Activated CD8-positive, alpha-beta memory T cell treated with anti-CD3 and anti-CD28 coated beads for 24 hours (primary cell): ENCODE measurements around the gene OR2M4.
"Not testable (repeated sequence)": the region's sequence is repeated elsewhere in the genome, so short reads cannot be mapped to it uniquely, and the experiment has no call there.

Experiments
- DNase-seq: peaks from one replicate; pipeline ENCODE4 v3.0.0-alpha.2; 2020

Gene OR2M4

DNA sequence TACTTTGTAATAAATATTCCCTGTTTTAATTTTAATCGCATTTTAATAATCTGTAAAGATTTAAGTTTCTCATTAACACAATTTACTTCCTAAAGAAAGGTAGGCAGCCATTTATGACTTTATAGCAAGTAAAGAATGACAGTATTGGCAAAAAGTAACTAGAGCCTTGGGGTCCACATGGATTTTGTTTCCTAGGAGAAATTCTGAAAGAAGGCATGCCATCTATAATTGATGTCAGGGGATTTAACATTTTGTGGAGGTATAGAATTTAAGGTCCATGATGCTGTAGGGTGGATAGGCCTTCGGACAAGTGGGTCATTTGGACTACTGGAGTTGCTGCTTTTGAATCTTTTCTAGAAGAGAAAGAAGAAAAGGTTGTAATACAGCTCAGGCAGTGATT lies at the start of gene OR2M4:
TSS of gene OR2M4 (plus strand) at position 301 of the 400 bp plus-strand sequence. CDS start 7,512 bp downstream, outside the sequence.
- DNase-seq: no peak

GRCh38 chr1:248183996-248184395 lies 47.2 kb upstream of the OR2M4 start:
- no peak for DNase-seq

- no peak for DNase-seq
Observed at GRCh38 chr1:248187363-248187762, 43.9 kb upstream of the OR2M4 start.

DNA sequence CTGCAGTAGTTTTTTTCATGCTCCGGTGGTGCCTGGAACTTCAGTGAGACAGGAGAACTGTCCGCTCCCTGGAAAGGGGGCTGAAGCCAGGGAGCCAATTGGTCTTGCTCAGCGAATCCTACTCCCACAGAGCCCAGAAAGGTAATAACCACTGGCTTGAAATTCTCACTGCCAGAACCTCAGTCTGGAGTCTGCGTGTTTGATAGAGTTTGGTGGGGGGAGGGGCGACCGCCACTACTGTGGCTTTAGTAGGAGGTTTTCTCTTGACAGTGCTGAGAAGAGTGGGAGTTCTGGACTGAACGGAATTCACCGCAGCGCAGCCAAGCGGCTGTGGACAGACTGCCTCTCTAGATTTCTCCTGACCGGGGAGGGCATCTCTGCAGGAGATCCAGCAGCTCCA lies 42.2 kb upstream of the OR2M4 start:
- DNase-seq: no peak

- no peak for DNase-seq
Observed at GRCh38 chr1:248194117-248194516, 37.1 kb upstream of the OR2M4 start.

GRCh38 chr1:248196965-248197364 lies 34.3 kb upstream of the OR2M4 start, which contains the start of gene OR2M3:
Gene OR2M3 (plus strand): TSS chr1:248197265. CDS start chr1:248203068, 5,803 bp downstream.
- DNase-seq: no peak

DNA sequence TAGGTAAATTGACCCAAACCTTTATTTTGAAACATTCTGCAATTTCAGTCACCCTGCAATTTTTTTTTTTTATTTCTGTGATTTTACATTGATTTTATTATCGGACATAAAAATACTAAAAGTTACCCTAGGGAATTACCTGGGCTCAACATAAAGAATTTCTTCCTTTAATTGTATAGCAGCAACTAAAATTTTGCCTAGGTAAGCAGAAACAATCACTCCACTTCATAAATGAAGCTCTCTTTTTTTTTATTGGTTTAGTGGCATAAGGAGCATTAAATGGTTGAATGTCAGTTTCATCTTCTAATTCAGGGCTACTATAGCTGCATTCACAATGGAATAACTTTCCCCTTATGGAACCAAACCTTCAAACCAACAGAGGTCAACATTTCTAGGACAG lies 15.3 kb upstream of the OR2M4 start:
- no peak for DNase-seq

DNA sequence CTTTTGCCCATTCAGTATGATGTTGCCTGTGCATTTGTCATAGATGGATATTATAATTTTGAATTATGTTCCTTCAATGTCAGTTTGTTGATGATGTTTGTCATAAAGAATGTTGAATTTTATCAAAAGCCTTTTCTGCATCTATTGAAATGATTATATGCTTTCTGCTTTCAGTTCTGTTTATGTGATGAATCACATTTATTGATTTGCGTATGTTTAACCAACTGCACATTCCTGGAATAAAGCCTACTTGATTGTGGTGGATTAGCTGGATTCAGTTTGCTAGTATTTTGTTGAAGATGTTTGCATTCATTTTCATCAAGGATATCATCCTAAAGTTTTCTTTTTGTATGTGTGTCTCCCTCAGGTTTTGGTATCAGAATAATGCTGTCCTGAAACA lies 5.7 kb upstream of the OR2M4 start:
- DNase-seq: no peak

- DNase-seq: no peak
Observed at GRCh38 chr1:248229360-248229908, 1.8 kb upstream of the OR2M4 start.

DNA sequence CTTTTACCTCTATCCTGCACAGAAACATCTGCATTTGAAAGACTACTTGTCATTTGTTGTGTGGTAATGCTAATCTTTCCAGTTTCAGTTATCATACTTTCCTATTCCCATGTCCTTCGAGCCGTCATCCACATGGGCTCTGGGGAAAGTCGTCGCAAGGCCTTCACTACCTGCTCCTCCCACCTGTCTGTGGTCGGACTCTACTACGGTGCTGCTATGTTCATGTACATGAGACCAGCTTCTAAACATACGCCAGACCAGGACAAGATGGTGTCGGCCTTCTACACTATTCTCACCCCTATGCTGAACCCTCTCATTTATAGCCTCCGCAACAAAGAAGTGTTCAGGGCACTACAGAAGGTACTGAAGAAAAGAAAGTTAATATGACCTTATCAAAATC lies 8.3 kb downstream of the OR2M4 start:
- no peak for DNase-seq

GRCh38 chr1:248243204-248243603 lies 12.0 kb downstream of the OR2M4 start:
- peak; percentile 62 for DNase-seq

DNA sequence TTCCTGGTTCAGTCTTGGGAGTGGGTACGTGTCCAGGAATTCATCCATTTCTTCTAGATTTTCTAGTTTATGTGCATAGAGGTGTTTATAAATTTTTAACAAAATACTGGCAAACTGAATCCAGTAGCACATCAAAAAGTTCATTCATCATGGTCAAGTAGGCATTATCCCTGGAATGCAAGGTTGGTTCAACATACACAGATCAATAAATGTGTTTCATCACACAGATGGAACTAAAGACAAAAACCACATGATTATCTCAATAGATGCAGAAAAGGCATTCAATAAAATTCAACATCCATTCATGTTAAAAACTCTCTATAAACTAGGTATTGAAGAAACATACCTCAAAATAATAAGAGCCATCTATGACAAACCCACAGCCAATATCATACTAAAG lies 28.1 kb downstream of the OR2M4 start:
- not testable (repeated sequence) for DNase-seq

- no peak for DNase-seq
Observed at GRCh38 chr1:248268178-248268577, 37.0 kb downstream of the OR2M4 start.

DNA sequence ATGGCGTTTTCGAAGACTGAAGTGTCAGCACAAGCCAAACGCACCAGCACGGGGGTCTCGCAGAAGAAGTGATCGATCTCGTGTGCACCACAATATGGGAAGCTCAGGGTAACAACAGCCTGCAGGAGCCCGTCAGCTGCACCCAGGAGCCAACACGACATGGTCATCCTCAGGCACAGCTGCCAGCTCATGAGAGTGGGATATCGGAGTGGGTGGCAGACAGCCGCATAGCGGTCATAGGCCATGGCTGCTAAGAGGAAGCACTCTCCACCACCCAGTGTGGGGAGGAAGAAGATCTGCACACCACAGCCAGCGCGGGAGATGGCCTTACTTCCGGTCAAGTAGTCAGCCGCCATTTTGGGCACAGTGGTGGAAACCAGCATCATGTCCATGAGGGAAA lies 42.0 kb downstream of the OR2M4 start:
- DNase-seq: not testable (repeated sequence)

GRCh38 chr1:248277876-248278275 lies 46.7 kb downstream of the OR2M4 start, which contains the start of gene OR2T33:
Gene OR2T33 (minus strand): TSS chr1:248277976. CDS start chr1:248273814, 4,162 bp downstream.
- no peak for DNase-seq

GRCh38 chr1:248288391-248288790 lies 57.2 kb downstream of the OR2M4 start:
- no peak for DNase-seq
